ENCODE results near the gene GTF2H4. TPM values are rescaled to one million over a fixed set of nuclear protein-coding genes. Genes with fewer than 3 reads are reported as not detected.

The GTF2H4 gene
- total and polyA plus RNA-seq, 2 donors (not counting 1 experiment from before 2014, with no cell fraction given) = 12.2 to 15.3 TPM

GRCh38 chr6:30938730-30939129, 30.7 kb downstream of the GTF2H4 start:
- Histone ChIP-seq H4K20me1 (ENCODE audit: control insufficient read depth, extremely low read depth, insufficient read depth, low read length) (no peaks in the 10 kb centered on the region), H2AFZ (ENCODE audit: low read length) (no peak overlapping the region), H3K4me1 (ENCODE audit: control insufficient read depth, extremely low read depth, insufficient read depth, low read length) (peaks cover 4% of the 10 kb centered on the region), H3K9ac (ENCODE audit: insufficient read depth, low read length) (no peak overlapping the region), H3K79me2 (ENCODE audit: control insufficient read depth, insufficient read depth, low read length) (no peaks in the 10 kb centered on the region), H3K27ac (ENCODE audit: insufficient read depth, low read length) (no peak overlapping the region), H3K27me3 (ENCODE audit: control insufficient read depth, insufficient read depth, low read length) (peaks cover 14% of the 10 kb centered on the region), H3K4me3 (replicated peaks in 1 of 4; ENCODE audit: control extremely low read depth in 1 of 4, insufficient read depth in 1 of 4, low read depth in 3 of 4, low read length in 4 of 4) (no peak overlapping the region), H3K36me3 (ENCODE audit: control insufficient read depth, insufficient read depth, low read length) (no peaks in the 10 kb centered on the region), H3K4me2 (ENCODE audit: extremely low read depth, insufficient read depth, low read length) (no peak overlapping the region), H3K9me3 (ENCODE audit: control insufficient read depth, insufficient read depth, low read depth, low read length) (no peaks in the 10 kb centered on the region)
- no peak for DNase-seq (ENCODE audit: low read depth in 2 of 2)
- TF ChIP-seq EZH2 (IDR thresholded peaks at IDR 0.05; ENCODE audit: low read length, missing control alignments) (peak; percentile 30), CTCF (conservative IDR thresholded peaks at IDR 0.05 in 1 of 2, IDR thresholded peaks at IDR 0.05 in 1 of 2; ENCODE audit: low read depth in 1 of 2, low read length in 2 of 2) (no peak)

GRCh38 chr6:30939473-30939872, 31.5 kb downstream of the GTF2H4 start:
- no peak overlapping the region for H3K9ac ChIP-seq (ENCODE audit: insufficient read depth, low read length)
- no peaks in the 10 kb centered on the region for H3K9me3 ChIP-seq (ENCODE audit: control insufficient read depth, insufficient read depth, low read depth, low read length)
- no peak overlapping the region for H3K4me2 ChIP-seq (ENCODE audit: extremely low read depth, insufficient read depth, low read length)
- peaks cover 4% of the 10 kb centered on the region for H3K4me1 ChIP-seq (ENCODE audit: control insufficient read depth, extremely low read depth, insufficient read depth, low read length)
- H3K79me2 ChIP-seq (ENCODE audit: control insufficient read depth, insufficient read depth, low read length) = no peaks in the 10 kb centered on the region
- no peak overlapping the region for H2AFZ ChIP-seq (ENCODE audit: low read length)
- H4K20me1 ChIP-seq (ENCODE audit: control insufficient read depth, extremely low read depth, insufficient read depth, low read length) = no peaks in the 10 kb centered on the region
- H3K4me3 ChIP-seq (replicated peaks in 1 of 4; ENCODE audit: control extremely low read depth in 1 of 4, insufficient read depth in 1 of 4, low read depth in 3 of 4, low read length in 4 of 4) = no peak overlapping the region
- DNase-seq (ENCODE audit: low read depth in 2 of 2) = peak in 1 of 2 donors; percentile 48
- no peak overlapping the region for H3K27ac ChIP-seq (ENCODE audit: insufficient read depth, low read length)
- peaks cover 14% of the 10 kb centered on the region for H3K27me3 ChIP-seq (ENCODE audit: control insufficient read depth, insufficient read depth, low read length)
- TF ChIP-seq CTCF (conservative IDR thresholded peaks at IDR 0.05 in 1 of 2, IDR thresholded peaks at IDR 0.05 in 1 of 2; ENCODE audit: low read depth in 1 of 2, low read length in 2 of 2) (no peak), EZH2 (IDR thresholded peaks at IDR 0.05; ENCODE audit: low read length, missing control alignments) (no peak)
- H3K36me3 ChIP-seq (ENCODE audit: control insufficient read depth, insufficient read depth, low read length) = no peaks in the 10 kb centered on the region

- Histone ChIP-seq H3K4me3 (replicated peaks in 1 of 4; ENCODE audit: control extremely low read depth in 1 of 4, insufficient read depth in 1 of 4, low read depth in 3 of 4, low read length in 4 of 4) (no peak within 1 kb of the TSS), H3K4me1 (ENCODE audit: control insufficient read depth, extremely low read depth, insufficient read depth, low read length) (peaks cover 4% of the 10 kb centered on the region), H3K36me3 (ENCODE audit: control insufficient read depth, insufficient read depth, low read length) (no peaks in the 10 kb centered on the region), H3K79me2 (ENCODE audit: control insufficient read depth, insufficient read depth, low read length) (no peaks in the 10 kb centered on the region), H3K9me3 (ENCODE audit: control insufficient read depth, insufficient read depth, low read depth, low read length) (no peaks in the 10 kb centered on the region), H4K20me1 (ENCODE audit: control insufficient read depth, extremely low read depth, insufficient read depth, low read length) (no peaks in the 10 kb centered on the region), H3K27me3 (ENCODE audit: control insufficient read depth, insufficient read depth, low read length) (peaks cover 15% of the 10 kb centered on the region), H3K4me2 (ENCODE audit: extremely low read depth, insufficient read depth, low read length) (no peak within 1 kb of the TSS), H2AFZ (ENCODE audit: low read length) (no peak within 1 kb of the TSS), H3K9ac (ENCODE audit: insufficient read depth, low read length) (no peak within 1 kb of the TSS), H3K27ac (ENCODE audit: insufficient read depth, low read length) (no peak within 1 kb of the TSS)
- DNase-seq (ENCODE audit: low read depth in 2 of 2) = no peak
- TF ChIP-seq EZH2 (IDR thresholded peaks at IDR 0.05; ENCODE audit: low read length, missing control alignments) = no peak
- no peak for TF ChIP-seq CTCF (conservative IDR thresholded peaks at IDR 0.05 in 1 of 2, IDR thresholded peaks at IDR 0.05 in 1 of 2; ENCODE audit: low read depth in 1 of 2, low read length in 2 of 2)
Measured at GRCh38 chr6:30940361-30940986, 32.5 kb downstream of the GTF2H4 start, which contains the start of gene MUCL3. Gene MUCL3 (plus strand): TSS chr6:30940973. CDS start chr6:30941000, 27 bp downstream.

All from fibroblast of lung (primary cell).